ENCODE results near the gene VCX3B. TPM values are rescaled to one million over a fixed set of nuclear protein-coding genes. Genes with fewer than 3 reads are reported as not detected.
"Not testable (repeated sequence)": the region's sequence is repeated elsewhere in the genome, so short reads cannot be mapped to it uniquely, and the experiment has no call there.

The VCX3B gene
- total RNA-seq, 2 experiments from 2014 or later, result not detected

- ChIA-PET CTCF (no interaction called here), POLR2A (no interaction called here)
- H3K4me3 Mint-ChIP-seq, result no peak overlapping the region
- H3K27ac Mint-ChIP-seq, result no peak overlapping the region
- TF ChIP-seq, protein P1, sequence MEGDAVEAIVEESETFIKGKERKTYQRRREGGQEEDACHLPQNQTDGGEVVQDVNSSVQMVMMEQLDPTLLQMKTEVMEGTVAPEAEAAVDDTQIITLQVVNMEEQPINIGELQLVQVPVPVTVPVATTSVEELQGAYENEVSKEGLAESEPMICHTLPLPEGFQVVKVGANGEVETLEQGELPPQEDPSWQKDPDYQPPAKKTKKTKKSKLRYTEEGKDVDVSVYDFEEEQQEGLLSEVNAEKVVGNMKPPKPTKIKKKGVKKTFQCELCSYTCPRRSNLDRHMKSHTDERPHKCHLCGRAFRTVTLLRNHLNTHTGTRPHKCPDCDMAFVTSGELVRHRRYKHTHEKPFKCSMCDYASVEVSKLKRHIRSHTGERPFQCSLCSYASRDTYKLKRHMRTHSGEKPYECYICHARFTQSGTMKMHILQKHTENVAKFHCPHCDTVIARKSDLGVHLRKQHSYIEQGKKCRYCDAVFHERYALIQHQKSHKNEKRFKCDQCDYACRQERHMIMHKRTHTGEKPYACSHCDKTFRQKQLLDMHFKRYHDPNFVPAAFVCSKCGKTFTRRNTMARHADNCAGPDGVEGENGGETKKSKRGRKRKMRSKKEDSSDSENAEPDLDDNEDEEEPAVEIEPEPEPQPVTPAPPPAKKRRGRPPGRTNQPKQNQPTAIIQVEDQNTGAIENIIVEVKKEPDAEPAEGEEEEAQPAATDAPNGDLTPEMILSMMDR (IDR thresholded peaks at IDR 0.05), result no peak
- H3K4me1 Mint-ChIP-seq (ENCODE audit: low read depth), result no peaks in the 10 kb centered on the region
- no peaks in the 10 kb centered on the region for H3K36me3 Mint-ChIP-seq (ENCODE audit: low read depth)
- Histone ChIP-seq H3K27me3 (ENCODE audit: control insufficient read depth in 1 of 2, insufficient read depth in 2 of 2, low read length in 2 of 2) (no peaks in the 10 kb centered on the region), H3K4me3 (ENCODE audit: low read length) (no peak overlapping the region), H3K4me1 (ENCODE audit: insufficient read depth, low read length) (no peaks in the 10 kb centered on the region), H3K27ac (ENCODE audit: low read depth in 1 of 2, low read length in 2 of 2) (no peak overlapping the region), H3K9me3 (ENCODE audit: control insufficient read depth in 1 of 2, insufficient read depth in 1 of 2, low read length in 2 of 2) (no peaks in the 10 kb centered on the region), H3K36me3 (ENCODE audit: insufficient read depth, low read length) (no peaks in the 10 kb centered on the region)
- intact Hi-C loops (cut with DNase I, micrococcal nuclease), result no loop called here
- no peak for DNase-seq
- no peaks in the 10 kb centered on the region for H3K27me3 Mint-ChIP-seq
- ATAC-seq (ENCODE audit: poor library complexity), result no peak
- no peaks in the 10 kb centered on the region for H3K9me3 Mint-ChIP-seq
Observed at GRCh38 chrX:8447368-8447767, 17.3 kb upstream of the VCX3B start.

DNA sequence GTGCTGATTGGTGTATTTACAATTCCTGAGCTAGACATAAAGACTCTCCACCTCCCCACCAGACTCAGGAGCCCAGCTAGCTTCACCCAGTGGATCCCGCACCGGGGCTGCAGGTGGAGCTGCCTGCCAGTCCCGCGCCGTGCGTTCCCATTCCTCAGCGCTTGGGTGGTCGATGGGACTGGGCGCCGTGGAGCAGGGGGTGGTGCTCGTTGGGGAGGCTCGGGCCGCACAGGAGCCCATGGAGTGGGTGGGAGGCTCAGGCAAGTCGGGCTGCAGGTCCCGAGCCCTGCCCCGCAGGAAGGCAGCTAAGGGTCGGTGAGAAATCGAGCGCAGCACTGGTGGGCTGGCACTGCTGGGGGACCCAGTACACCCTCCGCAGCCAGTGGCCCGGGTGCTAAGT, 12.3 kb upstream of the VCX3B start:
- H3K4me3 Mint-ChIP-seq; CTCF ChIA-PET; ATAC-seq (ENCODE audit: poor library complexity); H3K4me3 ChIP-seq (ENCODE audit: low read length); POLR2A ChIA-PET; intact Hi-C loops (cut with DNase I, micrococcal nuclease); H3K27ac ChIP-seq (ENCODE audit: low read depth in 1 of 2, low read length in 2 of 2); H3K4me1 Mint-ChIP-seq (ENCODE audit: low read depth); H3K27me3 ChIP-seq (ENCODE audit: control insufficient read depth in 1 of 2, insufficient read depth in 2 of 2, low read length in 2 of 2); H3K36me3 Mint-ChIP-seq (ENCODE audit: low read depth); H3K9me3 Mint-ChIP-seq; H3K36me3 ChIP-seq (ENCODE audit: insufficient read depth, low read length); H3K4me1 ChIP-seq (ENCODE audit: insufficient read depth, low read length); H3K27me3 Mint-ChIP-seq; DNase-seq; H3K9me3 ChIP-seq (ENCODE audit: control insufficient read depth in 1 of 2, insufficient read depth in 1 of 2, low read length in 2 of 2); H3K27ac Mint-ChIP-seq: not testable (repeated sequence)

- intact Hi-C loops (cut with DNase I, micrococcal nuclease), result no loop called here
- no peaks in the 10 kb centered on the region for H3K36me3 Mint-ChIP-seq (ENCODE audit: low read depth)
- ATAC-seq (ENCODE audit: poor library complexity) (no peak), DNase-seq (no peak)
- TF ChIP-seq, protein P1 (IDR thresholded peaks at IDR 0.05), result no peak
- H3K27me3 Mint-ChIP-seq, result no peaks in the 10 kb centered on the region
- H3K36me3 ChIP-seq (ENCODE audit: insufficient read depth, low read length), result no peaks in the 10 kb centered on the region
- H3K9me3 Mint-ChIP-seq, result no peaks in the 10 kb centered on the region
- H3K4me3 ChIP-seq (ENCODE audit: low read length), result no peak overlapping the region
- H3K27me3 ChIP-seq (ENCODE audit: control insufficient read depth in 1 of 2, insufficient read depth in 2 of 2, low read length in 2 of 2), result no peaks in the 10 kb centered on the region
- no peak overlapping the region for H3K4me3 Mint-ChIP-seq
- ChIA-PET CTCF (no interaction called here), POLR2A (no interaction called here)
- no peak overlapping the region for H3K27ac ChIP-seq (ENCODE audit: low read depth in 1 of 2, low read length in 2 of 2)
- no peaks in the 10 kb centered on the region for H3K4me1 Mint-ChIP-seq (ENCODE audit: low read depth)
- H3K9me3 ChIP-seq (ENCODE audit: control insufficient read depth in 1 of 2, insufficient read depth in 1 of 2, low read length in 2 of 2), result no peaks in the 10 kb centered on the region
- no peaks in the 10 kb centered on the region for H3K4me1 ChIP-seq (ENCODE audit: insufficient read depth, low read length)
- H3K27ac Mint-ChIP-seq, result no peak overlapping the region
Observed at GRCh38 chrX:8453611-8454010, 11.0 kb upstream of the VCX3B start.

DNA sequence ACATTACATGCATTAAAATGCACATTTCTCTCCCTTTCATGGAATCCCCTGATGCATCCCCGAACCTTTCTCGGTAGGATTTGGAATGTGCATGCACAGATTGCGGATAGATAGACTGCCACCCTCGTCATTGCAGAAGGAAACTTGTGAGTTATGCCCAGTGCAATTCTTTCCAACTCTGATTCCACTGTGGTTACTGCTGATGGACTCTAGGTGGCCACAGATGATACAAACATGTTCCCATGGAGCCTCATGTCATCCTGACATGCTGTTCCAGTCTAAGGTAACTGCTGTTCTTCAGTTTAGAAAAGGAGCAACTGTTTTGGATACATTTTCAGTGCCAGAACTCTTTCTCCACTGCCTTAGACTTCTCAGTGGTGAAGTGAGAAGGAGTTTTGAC, 9.1 kb upstream of the VCX3B start:
- POLR2A ChIA-PET, result no interaction called here
- DNase-seq (no peak), ATAC-seq (ENCODE audit: poor library complexity) (no peak)
- Mint-ChIP-seq H3K27ac (no peak overlapping the region), H3K4me3 (no peak overlapping the region), H3K27me3 (no peaks in the 10 kb centered on the region), H3K9me3 (no peaks in the 10 kb centered on the region), H3K4me1 (ENCODE audit: low read depth) (no peaks in the 10 kb centered on the region), H3K36me3 (ENCODE audit: low read depth) (no peaks in the 10 kb centered on the region)
- TF ChIP-seq, protein P1 (IDR thresholded peaks at IDR 0.05), result no peak
- intact Hi-C loops (cut with DNase I, micrococcal nuclease), result no loop called here
- Histone ChIP-seq H3K4me3 (ENCODE audit: low read length) (no peak overlapping the region), H3K9me3 (ENCODE audit: control insufficient read depth in 1 of 2, insufficient read depth in 1 of 2, low read length in 2 of 2) (peaks cover 0 to 4% of the 10 kb centered on the region in 2 experiments), H3K27me3 (ENCODE audit: control insufficient read depth in 1 of 2, insufficient read depth in 2 of 2, low read length in 2 of 2) (no peaks in the 10 kb centered on the region), H3K36me3 (ENCODE audit: insufficient read depth, low read length) (no peaks in the 10 kb centered on the region), H3K4me1 (ENCODE audit: insufficient read depth, low read length) (no peaks in the 10 kb centered on the region), H3K27ac (ENCODE audit: low read depth in 1 of 2, low read length in 2 of 2) (no peak overlapping the region)
- CTCF ChIA-PET, result no interaction called here

Data from CD4-positive, alpha-beta T cell (primary cell).